Measurements from ENCODE around the gene TAPBP. TPM values are rescaled to one million over a fixed set of nuclear protein-coding genes. Genes with fewer than 3 reads are reported as not detected.
"Not testable (repeated sequence)": the region's sequence is repeated elsewhere in the genome, so short reads cannot be mapped to it uniquely, and the experiment has no call there.

TAPBP gene
- 100 to 1,000 TPM; 211 to 213 TPM for total RNA-seq
- polyA plus RNA-seq: 500 TPM

- ChIA-PET POLR2A (interaction anchor here (0.7 to 2.5 kb wide), 4 partner anchors 15 to 42 kb away, joined by 3 to 35 read pairs (median 14); partner anchors contain the start of genes B3GALT4, RGL2 and RPS18), CTCF (interaction anchor here (1.3 to 2.8 kb wide), 4 partner anchors 12 to 37 kb away, joined by 3 to 23 read pairs (median 8); partner anchors contain the start of genes B3GALT4, PFDN6 and WDR46)
- Mint-ChIP-seq H3K4me3 (peak within 1 kb of the TSS; percentile 95 to 100 (median 98)), H3K4me1 (peaks cover 54 to 73% (median 60%) of the 10 kb centered on the region in 3 donors), H3K9me3 (no peaks in the 10 kb centered on the region), H3K27me3 (peaks cover 0 to 3% of the 10 kb centered on the region in 2 donors), H3K36me3 (peaks cover 5 to 57% (median 6%) of the 10 kb centered on the region in 3 donors), H3K27ac (peak within 1 kb of the TSS; percentile 95 to 100 (median 99))
- Histone ChIP-seq H3K27ac (ENCODE audit: low read depth, low read length) (peak within 1 kb of the TSS; percentile 98), H3K36me3 (ENCODE audit: insufficient read depth, low read length) (peaks cover 16% of the 10 kb centered on the region), H3K27me3 (ENCODE audit: insufficient read depth, low read length, poor library complexity, severe bottlenecking) (no peaks in the 10 kb centered on the region), H3K9me3 (ENCODE audit: low read length) (no peaks in the 10 kb centered on the region), H3K4me1 (ENCODE audit: insufficient read depth, low read length) (peaks cover 46% of the 10 kb centered on the region), H3K4me3 (ENCODE audit: low read length) (peak within 1 kb of the TSS; percentile 87)
- peak; percentile 78 to 94 (median 87) for DNase-seq
Observed at GRCh38 chr6:33313709-33314514, at the start of gene TAPBP. TAPBP (minus strand) TSS chr6:33314078; CDS start chr6:33314041, 37 bp downstream.

- H3K4me3 Mint-ChIP-seq; H3K4me1 ChIP-seq (ENCODE audit: insufficient read depth, low read length); H3K36me3 ChIP-seq (ENCODE audit: insufficient read depth, low read length); H3K27ac ChIP-seq (ENCODE audit: low read depth, low read length); H3K27ac Mint-ChIP-seq; H3K27me3 Mint-ChIP-seq; DNase-seq; H3K4me1 Mint-ChIP-seq; POLR2A ChIA-PET; H3K9me3 Mint-ChIP-seq; H3K4me3 ChIP-seq (ENCODE audit: low read length); H3K27me3 ChIP-seq (ENCODE audit: insufficient read depth, low read length, poor library complexity, severe bottlenecking); H3K36me3 Mint-ChIP-seq; H3K9me3 ChIP-seq (ENCODE audit: low read length): not testable (repeated sequence)
- CTCF ChIA-PET: interaction anchor here (1.0 kb wide), 1 partner anchor 11 kb away, joined by 3 read pairs; no protein-coding TSS in a partner anchor
Observed at GRCh38 chr6:33363486-33363885, 49.6 kb upstream of the TAPBP start.

GRCh38 chr6:33359331-33359730 is 45.5 kb upstream of the TAPBP start:
- no peak overlapping the region for H3K27ac Mint-ChIP-seq
- H3K4me1 Mint-ChIP-seq: no peaks in the 10 kb centered on the region
- ChIA-PET CTCF (interaction anchor here (1.0 kb wide), 1 partner anchor 60 kb away, joined by 3 read pairs; no protein-coding TSS in a partner anchor), POLR2A (no interaction called here)
- no peaks in the 10 kb centered on the region for H3K9me3 Mint-ChIP-seq
- Histone ChIP-seq H3K36me3 (ENCODE audit: insufficient read depth, low read length) (no peaks in the 10 kb centered on the region), H3K27me3 (ENCODE audit: insufficient read depth, low read length, poor library complexity, severe bottlenecking) (no peaks in the 10 kb centered on the region), H3K4me3 (ENCODE audit: low read length) (no peak overlapping the region), H3K9me3 (ENCODE audit: low read length) (no peaks in the 10 kb centered on the region), H3K4me1 (ENCODE audit: insufficient read depth, low read length) (no peaks in the 10 kb centered on the region), H3K27ac (ENCODE audit: low read depth, low read length) (no peak overlapping the region)
- no peaks in the 10 kb centered on the region for H3K36me3 Mint-ChIP-seq
- no peaks in the 10 kb centered on the region for H3K27me3 Mint-ChIP-seq
- H3K4me3 Mint-ChIP-seq: no peak overlapping the region
- DNase-seq: no peak

GRCh38 chr6:33357160-33357871 is 43.4 kb upstream of the TAPBP start:
- H3K27me3 Mint-ChIP-seq; H3K36me3 Mint-ChIP-seq; DNase-seq; H3K27me3 ChIP-seq (ENCODE audit: insufficient read depth, low read length, poor library complexity, severe bottlenecking); H3K27ac ChIP-seq (ENCODE audit: low read depth, low read length); H3K36me3 ChIP-seq (ENCODE audit: insufficient read depth, low read length); H3K4me1 Mint-ChIP-seq; H3K27ac Mint-ChIP-seq; POLR2A ChIA-PET; H3K9me3 Mint-ChIP-seq; H3K9me3 ChIP-seq (ENCODE audit: low read length); H3K4me3 Mint-ChIP-seq; H3K4me3 ChIP-seq (ENCODE audit: low read length); CTCF ChIA-PET; H3K4me1 ChIP-seq (ENCODE audit: insufficient read depth, low read length): not testable (repeated sequence)

GRCh38 chr6:33356295-33356694 is 42.4 kb upstream of the TAPBP start:
- H3K9me3 ChIP-seq (ENCODE audit: low read length): no peaks in the 10 kb centered on the region
- POLR2A ChIA-PET: no interaction called here
- no peaks in the 10 kb centered on the region for H3K4me1 ChIP-seq (ENCODE audit: insufficient read depth, low read length)
- H3K27me3 ChIP-seq (ENCODE audit: insufficient read depth, low read length, poor library complexity, severe bottlenecking): no peaks in the 10 kb centered on the region
- no peaks in the 10 kb centered on the region for H3K9me3 Mint-ChIP-seq
- no peak overlapping the region for H3K4me3 Mint-ChIP-seq
- no peak for DNase-seq
- H3K27me3 Mint-ChIP-seq: no peaks in the 10 kb centered on the region
- CTCF ChIA-PET: no interaction called here
- no peak overlapping the region for H3K4me3 ChIP-seq (ENCODE audit: low read length)
- H3K36me3 Mint-ChIP-seq: no peaks in the 10 kb centered on the region
- no peak overlapping the region for H3K27ac ChIP-seq (ENCODE audit: low read depth, low read length)
- H3K4me1 Mint-ChIP-seq: no peaks in the 10 kb centered on the region
- H3K36me3 ChIP-seq (ENCODE audit: insufficient read depth, low read length): no peaks in the 10 kb centered on the region
- H3K27ac Mint-ChIP-seq: no peak overlapping the region

GRCh38 chr6:33355860-33356259 is 42.0 kb upstream of the TAPBP start:
- H3K27ac Mint-ChIP-seq; H3K4me3 Mint-ChIP-seq; H3K9me3 ChIP-seq (ENCODE audit: low read length); H3K4me1 Mint-ChIP-seq; H3K4me1 ChIP-seq (ENCODE audit: insufficient read depth, low read length); H3K9me3 Mint-ChIP-seq; H3K36me3 ChIP-seq (ENCODE audit: insufficient read depth, low read length); H3K36me3 Mint-ChIP-seq; H3K4me3 ChIP-seq (ENCODE audit: low read length); DNase-seq; POLR2A ChIA-PET; H3K27ac ChIP-seq (ENCODE audit: low read depth, low read length); H3K27me3 Mint-ChIP-seq; H3K27me3 ChIP-seq (ENCODE audit: insufficient read depth, low read length, poor library complexity, severe bottlenecking); CTCF ChIA-PET: not testable (repeated sequence)

DNA sequence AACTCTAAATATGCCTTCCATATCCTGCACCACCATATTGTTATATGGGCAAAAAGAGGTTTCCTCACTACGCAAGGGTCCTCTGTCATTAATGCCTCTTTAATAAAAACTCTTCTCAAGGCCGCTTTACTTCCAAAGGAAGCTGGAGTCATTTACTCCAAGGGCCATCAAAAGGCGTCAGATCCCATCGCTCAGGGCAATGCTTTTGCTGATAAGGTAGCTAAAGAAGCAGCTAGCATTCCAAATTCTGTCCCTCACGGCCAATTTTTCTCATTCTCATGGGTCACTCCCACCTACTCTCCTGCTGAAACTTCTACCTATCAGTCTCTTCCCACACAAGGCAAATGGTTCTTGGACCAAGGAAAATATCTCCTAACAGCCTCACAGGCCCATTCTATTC is 33.9 kb upstream of the TAPBP start:
- peaks cover 0 to 4% of the 10 kb centered on the region in 2 donors for H3K27me3 Mint-ChIP-seq
- H3K27ac ChIP-seq (ENCODE audit: low read depth, low read length): no peak overlapping the region
- peaks cover 37 to 38% (median 38%) of the 10 kb centered on the region in 3 donors for H3K4me1 Mint-ChIP-seq
- H3K27me3 ChIP-seq (ENCODE audit: insufficient read depth, low read length, poor library complexity, severe bottlenecking): no peaks in the 10 kb centered on the region
- H3K4me3 ChIP-seq (ENCODE audit: low read length): no peak overlapping the region
- H3K4me1 ChIP-seq (ENCODE audit: insufficient read depth, low read length): peaks cover 28% of the 10 kb centered on the region
- H3K27ac Mint-ChIP-seq: peak overlapping the region in 3 of 8 donors; percentile 27 to 49 (median 33)
- H3K4me3 Mint-ChIP-seq: no peak overlapping the region
- no peaks in the 10 kb centered on the region for H3K36me3 Mint-ChIP-seq
- H3K36me3 ChIP-seq (ENCODE audit: insufficient read depth, low read length): no peaks in the 10 kb centered on the region
- POLR2A ChIA-PET: no interaction called here
- CTCF ChIA-PET: interaction anchor here (0.7 to 1.8 kb wide), 3 partner anchors 71 to 188 kb away, joined by 3 to 4 read pairs (median 3); partner anchors contain the start of genes B3GALT4, RPS18 and VPS52
- H3K9me3 ChIP-seq (ENCODE audit: low read length): no peaks in the 10 kb centered on the region
- DNase-seq: no peak
- H3K9me3 Mint-ChIP-seq: peaks cover 0 to 2% (median 0%) of the 10 kb centered on the region in 5 donors

DNA sequence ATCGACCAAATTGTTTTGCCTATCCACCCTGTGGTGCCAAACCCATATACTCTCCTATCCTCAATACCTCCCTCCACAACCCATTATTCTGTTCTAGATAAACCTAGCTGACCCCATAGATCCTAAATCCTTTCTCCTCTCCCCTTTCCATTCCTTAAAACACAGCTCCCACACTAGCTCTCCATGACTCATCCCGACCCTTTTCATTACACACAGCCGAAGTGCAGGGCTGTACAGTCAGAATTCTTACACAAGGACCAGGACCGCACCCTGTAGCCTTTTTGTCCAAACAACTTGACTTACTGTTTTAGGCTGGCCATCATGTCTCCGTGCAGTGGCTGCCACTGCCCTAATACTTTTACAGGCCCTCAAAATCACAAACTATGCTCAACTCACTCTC is 33.1 kb upstream of the TAPBP start:
- H3K27me3 ChIP-seq (ENCODE audit: insufficient read depth, low read length, poor library complexity, severe bottlenecking); H3K9me3 Mint-ChIP-seq; H3K4me3 ChIP-seq (ENCODE audit: low read length); H3K36me3 ChIP-seq (ENCODE audit: insufficient read depth, low read length); POLR2A ChIA-PET; H3K27ac ChIP-seq (ENCODE audit: low read depth, low read length); H3K4me3 Mint-ChIP-seq; H3K9me3 ChIP-seq (ENCODE audit: low read length); H3K27me3 Mint-ChIP-seq; DNase-seq; H3K36me3 Mint-ChIP-seq: not testable (repeated sequence)
- Mint-ChIP-seq H3K27ac (peak overlapping the region in 5 of 8 donors; percentile 8 to 90 (median 74)), H3K4me1 (peaks cover 39 to 41% (median 39%) of the 10 kb centered on the region in 3 donors)
- CTCF ChIA-PET: interaction anchor here (3.8 to 4.1 kb wide), 2 partner anchors 29 to 46 kb away, joined by 35 to 52 read pairs; partner anchors contain the start of genes RGL2 and ZBTB22
- peaks cover 34% of the 10 kb centered on the region for H3K4me1 ChIP-seq (ENCODE audit: insufficient read depth, low read length)

All from CD8-positive, alpha-beta memory T cell (primary cell).